Right lobe of liver (tissue), 4 donors: Measurements from ENCODE around the gene MSX2.
A peak's percentile ranks its signal among the peaks of the same experiment; 100 is the strongest.

Experiments
- POLR2A ChIP-seq: fragments of 450-650 bp; IDR thresholded peaks from one replicate; pipeline ENCODE4 v1.6.1; 2017; ENCODE audit warnings: antibody characterized with exemption, mild to moderate bottlenecking
- TF ChIP-seq, protein P1 (sequence below), 4 donors: fragments of 200-600 bp in 3 of 4; fragments of 450-650 bp in 1 of 4; IDR thresholded peaks; one replicate each; pipeline versions ENCODE4 v1.5.1 to v1.8.0; 2016 to 2022; ENCODE audit warnings: antibody characterized with exemption in 4 of 4, mild to moderate bottlenecking in 2 of 4
- donor health status: DM: no; HTN: no; CAD: no.
- donor health status: DM: no; HTN: no; CAD: no.
- donor health status: DM: no; HTN: yes; CAD: no.

DNA sequence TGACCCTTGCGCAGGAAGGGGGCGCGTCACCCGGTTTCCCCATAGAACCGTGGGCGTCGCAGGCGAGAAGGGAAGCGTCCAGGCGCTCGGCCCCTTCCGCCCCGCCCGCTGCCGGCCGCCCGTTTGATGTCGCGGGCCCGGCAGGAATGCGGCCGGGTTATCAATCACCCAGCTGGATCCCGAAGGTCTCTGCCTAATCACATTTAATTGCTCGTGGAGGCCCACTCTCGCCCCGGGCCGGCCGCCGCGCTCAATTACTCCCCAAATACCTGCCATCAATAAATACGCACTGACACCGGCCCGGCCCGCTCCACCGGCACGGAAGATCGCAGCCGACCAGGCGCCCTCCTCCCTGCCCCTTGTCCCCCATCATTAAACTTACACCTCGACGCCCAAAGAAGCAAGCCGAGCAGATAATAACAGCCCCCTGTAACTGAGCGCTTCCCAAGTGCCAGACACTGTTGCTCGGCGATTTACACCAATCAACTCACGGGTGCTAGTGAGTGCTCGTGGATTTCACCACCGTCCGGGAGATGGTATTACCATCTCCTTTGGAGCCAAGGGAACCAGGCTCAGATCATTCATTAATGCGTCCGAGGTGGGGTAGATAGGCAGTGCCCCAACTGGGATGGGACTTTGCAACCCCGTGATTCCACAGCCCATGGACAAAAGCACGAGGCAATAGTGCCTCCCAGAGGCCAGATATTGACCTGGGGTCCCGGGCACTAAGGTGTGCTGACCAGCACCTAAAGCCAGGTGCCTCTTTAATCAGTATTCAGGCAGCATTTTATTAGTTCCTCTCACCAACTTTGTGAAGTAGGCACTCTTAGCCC, 11.3 kb downstream of the MSX2 start:
- TF ChIP-seq, protein P1, sequence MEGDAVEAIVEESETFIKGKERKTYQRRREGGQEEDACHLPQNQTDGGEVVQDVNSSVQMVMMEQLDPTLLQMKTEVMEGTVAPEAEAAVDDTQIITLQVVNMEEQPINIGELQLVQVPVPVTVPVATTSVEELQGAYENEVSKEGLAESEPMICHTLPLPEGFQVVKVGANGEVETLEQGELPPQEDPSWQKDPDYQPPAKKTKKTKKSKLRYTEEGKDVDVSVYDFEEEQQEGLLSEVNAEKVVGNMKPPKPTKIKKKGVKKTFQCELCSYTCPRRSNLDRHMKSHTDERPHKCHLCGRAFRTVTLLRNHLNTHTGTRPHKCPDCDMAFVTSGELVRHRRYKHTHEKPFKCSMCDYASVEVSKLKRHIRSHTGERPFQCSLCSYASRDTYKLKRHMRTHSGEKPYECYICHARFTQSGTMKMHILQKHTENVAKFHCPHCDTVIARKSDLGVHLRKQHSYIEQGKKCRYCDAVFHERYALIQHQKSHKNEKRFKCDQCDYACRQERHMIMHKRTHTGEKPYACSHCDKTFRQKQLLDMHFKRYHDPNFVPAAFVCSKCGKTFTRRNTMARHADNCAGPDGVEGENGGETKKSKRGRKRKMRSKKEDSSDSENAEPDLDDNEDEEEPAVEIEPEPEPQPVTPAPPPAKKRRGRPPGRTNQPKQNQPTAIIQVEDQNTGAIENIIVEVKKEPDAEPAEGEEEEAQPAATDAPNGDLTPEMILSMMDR (IDR thresholded peaks at IDR 0.05) = peak in 2 of 4 donors; percentile 24 to 38
- no peak for TF ChIP-seq POLR2A
